ENCODE data around the gene ARRDC1. TPM values are rescaled to one million over a fixed set of nuclear protein-coding genes. Genes with fewer than 3 reads are reported as not detected.

ARRDC1 gene
- total and polyA plus RNA-seq, 9 of the 15 experiments (the other 6 are each of a cell fraction or from before 2014, with no cell fraction given), result 0.21 to 45.3 (median 18.6) TPM

- POLR2A ChIA-PET, result no interaction called here
These were observed 34.9 kb upstream of the ARRDC1 start for GRCh38 chr9:137570566-137570965.

DNA sequence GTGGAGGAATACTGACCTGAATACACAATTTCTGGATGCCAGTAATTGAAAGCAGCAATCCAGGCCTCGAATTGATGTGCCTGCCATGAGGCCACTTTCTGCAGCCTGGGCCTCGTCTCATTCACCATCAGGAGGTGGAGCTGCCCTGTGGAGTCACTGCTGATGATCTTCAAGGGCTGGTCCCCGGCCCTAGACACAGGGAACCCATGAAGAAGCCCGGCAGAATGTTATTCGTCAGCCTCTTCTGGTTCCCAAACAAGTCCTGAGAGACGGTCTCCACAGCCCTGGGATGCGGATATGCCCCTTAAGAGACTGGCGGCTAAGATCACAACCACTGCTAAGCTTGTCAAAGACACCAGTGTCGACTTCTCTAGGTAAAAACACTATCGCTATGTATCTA is 31.3 kb upstream of the ARRDC1 start:
- intact Hi-C loops (cut with micrococcal nuclease), result no loop called here
- Histone ChIP-seq H3K4me1 (replicated peaks in 1 of 2; ENCODE audit: control insufficient read depth in 2 of 2, insufficient read depth in 2 of 2, low read length in 2 of 2) (peaks cover 27 to 31% of the 10 kb centered on the region in 2 experiments), H3K36me3 (ENCODE audit: control insufficient read depth, insufficient read depth, low read length) (peaks cover 63% of the 10 kb centered on the region), H3K4me2 (ENCODE audit: insufficient read depth, low read length) (no peak overlapping the region), H2AFZ (ENCODE audit: low read depth, low read length) (no peak overlapping the region), H3K9me1 (ENCODE audit: control insufficient read depth, insufficient read depth, low read length) (peaks cover 7% of the 10 kb centered on the region), H3K27me3 (ENCODE audit: control insufficient read depth in 2 of 2, insufficient read depth in 2 of 2, low read length in 2 of 2) (no peaks in the 10 kb centered on the region), H3K79me2 (ENCODE audit: control insufficient read depth, insufficient read depth, low read length) (peaks cover 48% of the 10 kb centered on the region), H4K20me1 (replicated peaks; ENCODE audit: control insufficient read depth, insufficient read depth, low read length) (no peaks in the 10 kb centered on the region; the same call in 1 of the 2 replicates), H3K9ac (ENCODE audit: insufficient read depth in 1 of 2, low read depth in 2 of 2, low read length in 2 of 2) (no peak overlapping the region), H3K9me3 (replicated peaks; ENCODE audit: control insufficient read depth, insufficient read depth, low read depth, low read length) (no peaks in the 10 kb centered on the region), H3K4me3 (no peak overlapping the region), H3K27ac (ENCODE audit: extremely low read depth, low read depth, low read length) (no peak overlapping the region)
- FAIRE-seq (no peak), ATAC-seq (no peak), DNase-seq (ENCODE audit: extremely low read depth in 1 of 4, low spot score in 3 of 4) (no peak)
- ChIA-PET CTCF (ENCODE audit: low intra/inter-chr PET ratio) (no interaction called here), POLR2A (interaction anchor here (0.6 kb wide), 1 partner anchor 273 kb away, joined by 3 read pairs; no protein-coding TSS in a partner anchor)
- in situ Hi-C loops (cut with MboI), result no loop called here
- no TSS peak for BruUV-seq (replicated peaks)
- no peak for TF ChIP-seq ZNF232 (CRISPR knock-in tag; IDR thresholded peaks at IDR 0.05)
- TF ChIP-seq ETV1 (tag; conservative IDR thresholded peaks at IDR 0.05; ENCODE audit: low read depth), result no peak
- no peak for TF ChIP-seq ARID1B (IDR thresholded peaks at IDR 0.05)
- TF ChIP-seq RBFOX2 (IDR thresholded peaks at IDR 0.05; ENCODE audit: low read depth, low read length), result 0 out of 2 replicates have a peak, but pooled peaks have one; percentile 1
- TF ChIP-seq CGGBP1 (CRISPR knock-in tag; IDR thresholded peaks at IDR 0.05), result no peak
- no peak for TF ChIP-seq SMAD4 (CRISPR knock-in tag; conservative IDR thresholded peaks at IDR 0.05)
- 84% methylated on average over 9 of the region's 10 CpGs for WGBS (ENCODE audit: insufficient coverage, low coverage, missing lambda C conversion rate)

More at GRCh38 chr9:137570566-137570965, 34.9 kb upstream of the ARRDC1 start:
- Histone ChIP-seq H2AFZ (ENCODE audit: low read depth, low read length) (no peak overlapping the region), H3K4me2 (ENCODE audit: insufficient read depth, low read length) (no peak overlapping the region), H3K9me1 (ENCODE audit: control insufficient read depth, insufficient read depth, low read length) (peaks cover 5% of the 10 kb centered on the region), H4K20me1 (replicated peaks; ENCODE audit: control insufficient read depth, insufficient read depth, low read length) (no peaks in the 10 kb centered on the region), H3K27me3 (ENCODE audit: control insufficient read depth in 2 of 2, insufficient read depth in 2 of 2, low read length in 2 of 2) (no peaks in the 10 kb centered on the region), H3K9me3 (replicated peaks; ENCODE audit: control insufficient read depth, insufficient read depth, low read depth, low read length) (no peaks in the 10 kb centered on the region), H3K36me3 (ENCODE audit: control insufficient read depth, insufficient read depth, low read length) (peaks cover 49% of the 10 kb centered on the region), H3K27ac (ENCODE audit: extremely low read depth, low read depth, low read length) (no peak overlapping the region), H3K4me3 (no peak overlapping the region), H3K79me2 (ENCODE audit: control insufficient read depth, insufficient read depth, low read length) (peaks cover 16% of the 10 kb centered on the region), H3K9ac (ENCODE audit: insufficient read depth in 1 of 2, low read depth in 2 of 2, low read length in 2 of 2) (no peak overlapping the region), H3K4me1 (replicated peaks in 1 of 2; ENCODE audit: control insufficient read depth in 2 of 2, insufficient read depth in 2 of 2, low read length in 2 of 2) (peaks cover 7% of the 10 kb centered on the region in 2 experiments; a peak in 4 of 5 replicates)
- no TSS peak for BruUV-seq (replicated peaks)
- intact Hi-C loops (cut with micrococcal nuclease), result no loop called here
- TF ChIP-seq ZNF408 (CRISPR knock-in tag; IDR thresholded peaks at IDR 0.05; ENCODE audit: low read depth) (no peak), POLR2A (conservative IDR thresholded peaks at IDR 0.05) (peak; percentile 51; the same call in 1 of the 2 replicates), POLR2AphosphoS5 (IDR thresholded peaks at IDR 0.05; ENCODE audit: control insufficient read depth, insufficient read depth, low read depth, low read length) (0 out of 2 replicates have a peak, but pooled peaks have one; percentile 10)
- in situ Hi-C loops (cut with MboI), result no loop called here
- DNase-seq (ENCODE audit: extremely low read depth in 1 of 4, low spot score in 3 of 4) (no peak), FAIRE-seq (no peak), ATAC-seq (no peak)
- CTCF ChIA-PET (ENCODE audit: low intra/inter-chr PET ratio), result no interaction called here
- 90% methylated on average over 3 of the region's 3 CpGs for WGBS (ENCODE audit: insufficient coverage, low coverage, missing lambda C conversion rate)

Data from K562 (cell line).